ENCODE data around the gene ATP6V1E1.
A peak's percentile ranks its signal among the peaks of the same experiment; 100 is the strongest.
"Not testable (repeated sequence)": the region's sequence is repeated elsewhere in the genome, so short reads cannot be mapped to it uniquely, and the experiment has no call there.

Gene ATP6V1E1

DNA sequence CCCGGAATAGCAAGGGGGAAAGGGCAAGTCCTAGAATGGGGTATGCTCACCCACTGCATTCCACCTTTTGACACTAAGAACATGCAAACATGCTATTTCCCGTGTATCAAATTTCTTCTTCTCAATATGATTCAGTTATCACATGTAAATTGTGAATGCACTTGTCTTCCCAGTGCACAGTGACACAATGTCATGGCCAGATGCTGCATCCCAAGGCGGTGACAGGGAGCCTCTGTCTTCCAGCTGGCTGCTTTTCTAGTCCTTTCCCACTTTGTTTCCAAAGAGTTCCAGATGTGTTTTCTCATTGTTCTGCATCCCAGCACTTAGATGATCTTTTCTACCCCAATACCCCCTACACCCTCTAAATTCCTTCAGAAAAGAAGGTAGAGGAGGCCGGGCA, 52.9 kb downstream of the ATP6V1E1 start:
- H3K4me3 ChIP-seq (ENCODE audit: low read length) = no peak overlapping the region
- no peak for DNase-seq (ENCODE audit: low read depth)
- TF ChIP-seq, protein P1, sequence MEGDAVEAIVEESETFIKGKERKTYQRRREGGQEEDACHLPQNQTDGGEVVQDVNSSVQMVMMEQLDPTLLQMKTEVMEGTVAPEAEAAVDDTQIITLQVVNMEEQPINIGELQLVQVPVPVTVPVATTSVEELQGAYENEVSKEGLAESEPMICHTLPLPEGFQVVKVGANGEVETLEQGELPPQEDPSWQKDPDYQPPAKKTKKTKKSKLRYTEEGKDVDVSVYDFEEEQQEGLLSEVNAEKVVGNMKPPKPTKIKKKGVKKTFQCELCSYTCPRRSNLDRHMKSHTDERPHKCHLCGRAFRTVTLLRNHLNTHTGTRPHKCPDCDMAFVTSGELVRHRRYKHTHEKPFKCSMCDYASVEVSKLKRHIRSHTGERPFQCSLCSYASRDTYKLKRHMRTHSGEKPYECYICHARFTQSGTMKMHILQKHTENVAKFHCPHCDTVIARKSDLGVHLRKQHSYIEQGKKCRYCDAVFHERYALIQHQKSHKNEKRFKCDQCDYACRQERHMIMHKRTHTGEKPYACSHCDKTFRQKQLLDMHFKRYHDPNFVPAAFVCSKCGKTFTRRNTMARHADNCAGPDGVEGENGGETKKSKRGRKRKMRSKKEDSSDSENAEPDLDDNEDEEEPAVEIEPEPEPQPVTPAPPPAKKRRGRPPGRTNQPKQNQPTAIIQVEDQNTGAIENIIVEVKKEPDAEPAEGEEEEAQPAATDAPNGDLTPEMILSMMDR (IDR thresholded peaks at IDR 0.05; ENCODE audit: insufficient read depth, low read depth, low read length, missing control alignments) = no peak

DNA sequence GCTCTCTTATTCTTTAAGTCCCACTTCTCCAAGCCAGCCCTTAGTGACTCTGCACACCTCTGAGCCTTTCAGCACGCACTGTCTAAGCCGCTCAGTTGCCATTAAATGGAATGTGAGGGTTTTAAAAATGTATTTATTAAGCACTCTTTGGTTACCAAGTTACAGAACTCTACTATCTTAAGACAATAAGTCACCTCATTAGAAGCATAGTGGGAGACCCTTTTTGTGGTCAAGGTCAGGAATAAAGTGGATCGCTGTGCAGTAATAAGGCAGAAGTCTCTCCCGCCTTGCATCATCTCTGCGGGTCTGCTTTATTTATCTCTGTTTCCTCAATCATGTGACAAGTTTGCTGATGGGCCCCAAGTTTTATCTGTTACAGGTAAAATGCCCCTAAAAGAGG, 53.4 kb downstream of the ATP6V1E1 start:
- DNase-seq (ENCODE audit: low read depth) = no peak
- no peak overlapping the region for H3K4me3 ChIP-seq (ENCODE audit: low read length)
- TF ChIP-seq, protein P1 (IDR thresholded peaks at IDR 0.05; ENCODE audit: insufficient read depth, low read depth, low read length, missing control alignments) = no peak

DNA sequence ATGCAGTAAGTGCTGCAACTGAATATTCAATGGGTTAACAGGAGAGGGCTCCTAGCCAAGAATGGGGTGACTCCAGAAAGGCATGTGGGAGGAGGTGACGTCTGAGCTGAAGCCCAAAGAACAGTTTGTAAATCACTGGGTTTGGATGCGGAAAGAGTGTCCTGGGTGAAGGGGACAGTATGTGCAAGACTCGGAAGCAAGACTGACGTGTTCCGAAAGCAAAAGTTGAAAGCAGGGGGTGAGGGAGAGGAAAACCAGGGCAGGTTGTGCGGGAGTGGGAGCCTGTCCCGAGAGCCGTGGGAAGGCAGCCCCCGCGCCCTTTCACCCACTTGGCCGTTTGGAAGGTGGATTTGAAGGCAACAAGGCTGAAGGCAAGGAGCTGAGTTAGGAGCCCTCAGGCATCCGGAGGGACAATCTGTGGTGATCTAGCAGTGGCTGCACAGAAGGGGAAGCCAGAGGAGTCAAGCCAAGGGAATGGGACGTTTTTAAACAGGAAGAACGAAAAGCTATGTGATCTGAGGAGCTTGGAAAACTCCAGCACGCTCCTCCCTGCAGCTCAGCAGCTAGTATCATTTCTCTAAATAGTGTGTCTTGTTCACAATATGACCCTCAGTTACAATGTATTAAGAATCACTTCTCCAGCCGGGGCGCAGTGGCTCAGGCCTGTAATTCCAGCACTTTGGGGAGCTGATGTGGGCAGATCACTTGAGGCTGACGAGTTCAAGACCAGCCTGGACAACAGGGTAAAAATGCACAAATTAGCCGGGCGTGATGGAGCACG, 57.5 kb downstream of the ATP6V1E1 start:
- H3K4me3 ChIP-seq (ENCODE audit: low read length) = peak overlapping the region; percentile 7
- peak; percentile 68 for DNase-seq (ENCODE audit: low read depth)

DNA sequence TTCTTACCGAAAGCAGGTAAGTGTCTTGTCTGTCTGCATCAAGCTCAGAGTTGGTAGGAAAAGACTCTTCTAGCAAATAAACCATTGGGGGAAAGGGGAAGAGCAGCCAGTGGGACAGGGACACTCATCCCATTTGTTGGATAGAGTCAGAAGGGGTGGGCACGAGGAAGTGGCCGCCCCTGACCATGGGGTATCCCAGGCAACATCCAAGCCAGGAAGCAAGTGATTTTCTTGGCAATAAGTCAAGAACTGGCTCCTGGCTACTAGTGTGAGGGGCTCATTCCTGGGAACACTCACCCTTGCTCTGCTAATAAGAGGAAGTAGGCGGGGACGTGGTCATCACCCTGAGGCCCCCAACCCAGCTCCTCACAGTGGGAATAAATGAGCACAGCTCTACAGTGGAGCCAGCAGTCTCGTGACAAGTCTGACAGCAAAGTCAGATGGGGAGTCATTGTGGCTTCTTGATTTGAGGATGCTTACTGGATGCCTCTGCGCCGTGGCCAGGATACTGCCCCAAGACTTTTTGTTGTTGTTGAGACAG, 58.5 kb downstream of the ATP6V1E1 start:
- DNase-seq (ENCODE audit: low read depth) = no peak
- TF ChIP-seq, protein P1 (IDR thresholded peaks at IDR 0.05; ENCODE audit: insufficient read depth, low read depth, low read length, missing control alignments) = no peak
- no peak overlapping the region for H3K4me3 ChIP-seq (ENCODE audit: low read length)

More for the DNA sequence above, 57.5 kb downstream of the ATP6V1E1 start:
- TF ChIP-seq, protein P1 (IDR thresholded peaks at IDR 0.05; ENCODE audit: insufficient read depth, low read depth, low read length, missing control alignments) = no peak

DNA sequence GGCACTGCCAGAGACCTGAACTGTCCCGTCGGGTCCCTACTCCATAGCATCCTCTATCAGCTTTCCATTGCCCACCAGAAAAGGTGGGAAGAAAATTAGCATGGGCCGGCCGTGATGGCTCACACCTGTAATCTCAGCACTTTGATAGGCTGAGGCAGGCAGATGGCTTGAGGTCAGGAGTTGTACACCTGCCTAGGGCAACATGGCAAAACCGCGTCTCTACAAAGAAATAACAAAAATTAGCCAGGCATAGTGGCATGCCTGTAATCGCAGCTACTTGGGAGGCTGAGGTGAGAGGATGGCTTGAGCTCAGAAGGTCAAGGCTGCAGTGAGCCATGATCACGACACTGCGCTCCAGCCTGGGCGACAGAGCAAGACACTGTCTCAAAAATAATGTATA, 61.8 kb downstream of the ATP6V1E1 start:
- no peak overlapping the region for H3K4me3 ChIP-seq (ENCODE audit: low read length)
- TF ChIP-seq, protein P1 (IDR thresholded peaks at IDR 0.05; ENCODE audit: insufficient read depth, low read depth, low read length, missing control alignments) = no peak
- DNase-seq (ENCODE audit: low read depth) = no peak

DNA sequence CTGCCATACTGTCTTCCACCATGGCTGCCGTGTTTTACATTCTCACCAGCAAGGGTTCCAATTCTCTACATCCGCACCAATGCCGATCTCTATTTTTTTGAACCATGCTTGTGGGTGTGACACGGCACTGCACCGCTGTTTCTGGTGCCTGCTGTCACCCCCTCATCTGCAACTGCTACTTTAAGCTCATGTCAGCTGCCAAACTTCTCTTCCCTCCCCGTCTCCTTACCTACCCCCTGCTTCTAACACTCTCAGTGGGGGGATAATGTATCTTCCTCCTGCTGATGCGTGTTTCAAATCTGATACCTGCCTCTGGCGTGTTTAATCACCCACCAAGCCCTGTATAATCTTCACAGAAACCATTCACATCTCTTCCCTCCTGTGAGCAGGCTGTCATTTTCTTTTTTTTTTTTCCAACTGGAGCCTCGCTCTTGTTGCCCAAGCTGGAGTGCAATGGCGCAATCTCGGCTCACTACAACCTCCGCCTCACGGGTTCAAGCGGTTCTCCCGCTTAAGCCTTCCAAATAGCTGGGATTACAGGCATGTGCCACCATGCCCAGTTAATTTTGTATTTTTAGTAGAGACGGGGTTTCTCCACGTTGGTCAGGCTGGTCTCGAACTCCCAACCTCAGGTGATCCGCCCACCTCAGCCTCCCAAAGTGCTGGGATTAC, 62.4 kb downstream of the ATP6V1E1 start:
- H3K4me3 ChIP-seq (ENCODE audit: low read length); DNase-seq (ENCODE audit: low read depth): not testable (repeated sequence)

DNA sequence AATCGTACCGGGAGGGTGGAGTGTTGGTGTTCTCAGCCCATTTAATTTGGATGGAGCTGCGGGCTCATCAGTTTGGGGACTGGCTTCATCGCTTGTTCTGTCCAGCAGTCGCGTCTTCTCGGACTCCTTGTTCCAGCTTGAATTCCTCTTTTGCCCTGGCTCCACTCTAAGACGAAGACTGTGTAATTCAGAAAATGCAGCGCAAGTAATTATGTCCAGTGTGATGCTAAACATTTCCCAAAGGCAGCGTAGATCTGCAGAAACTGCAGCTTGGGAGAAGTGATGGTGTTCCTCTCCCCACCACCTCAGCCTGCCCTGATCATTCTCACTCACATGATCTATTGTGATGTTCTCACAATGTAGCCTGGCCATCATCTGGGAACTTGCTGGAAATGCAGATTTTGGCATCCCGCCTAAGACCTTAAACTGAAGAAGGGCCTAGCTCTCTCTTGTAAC, 64.6 kb downstream of the ATP6V1E1 start:
- TF ChIP-seq, protein P1 (IDR thresholded peaks at IDR 0.05; ENCODE audit: insufficient read depth, low read depth, low read length, missing control alignments) = no peak
- no peak for DNase-seq (ENCODE audit: low read depth)
- H3K4me3 ChIP-seq (ENCODE audit: low read length) = no peak overlapping the region
